H1 (cell line): ENCODE data around the gene DMRT1. TPM values are rescaled to one million over a fixed set of nuclear protein-coding genes. Genes with fewer than 3 reads are reported as not detected.

Experiments used
- BCL11A ChIP-seq, 2 experiments: IDR thresholded peaks; one replicate each; pipeline ENCODE4 v1.6.1; 2011; ENCODE audit warnings: low read depth in 2 of 2, low read length in 2 of 2, mild to moderate bottlenecking in 2 of 2
- EZH2 ChIP-seq: fragments of 200-600 bp; sonication (generic); IDR thresholded peaks from 2 replicates; pipeline ENCODE4 v1.7.1; 2012; ENCODE audit warnings: low read depth, mild to moderate bottlenecking, moderate library complexity, low read length, inconsistent platforms; ENCODE audit not compliant: severe bottlenecking
- POLR2AphosphoS5 ChIP-seq: IDR thresholded peaks from 2 replicates; pipeline ENCODE4 v1.6.1; 2011; ENCODE audit warnings: low read depth, low read length
- TBP ChIP-seq: IDR thresholded peaks from 2 replicates; pipeline ENCODE4 v1.6.1; 2011; ENCODE audit warnings: low read depth, low read length, improper control_type of control experiment
- polyA plus RNA-seq, 7 experiments: library from polyadenylated mRNA; depleted of rRNA in 3 of 7; stranded (reverse) in 5 of 7; unstranded in 2 of 7; fragments of >200 nt in 5 of 7; fragments of 200-250 nt in 2 of 7; gene quantifications; 1 replicate in 5 of 7; 2 replicates in 1 of 7; 4 replicates in 1 of 7; pipeline versions ENCODE4 v1.2.1 to v1.2.3, GENCODE V29; 2011 to 2013; ENCODE audit warnings: missing spikeins in 2 of 7, mixed read lengths in 2 of 7
- total RNA-seq: library from RNA; stranded (reverse); fragmentation: NEBNext Ultra II Directional; extraction: Animal tissue kit (Norgen Biotek cat#: 25700); gene quantifications from 2 replicates; pipeline ENCODE4 v1.2.1, GENCODE V29; 2021
- TF ChIP-seq, protein P1 (sequence below): IDR thresholded peaks from 2 replicates; pipeline ENCODE4 v1.6.1; 2012; ENCODE audit warnings: low read length, inconsistent platforms

Gene DMRT1
- total and polyA plus RNA-seq, 2 of the 8 experiments (the other 6 are each of a cell fraction or from before 2014, with no cell fraction given): 0.15 TPM; not detected in 1

GRCh38 chr9:852539-852938 lies 11.0 kb downstream of the DMRT1 start (continued):
- TF ChIP-seq TBP: no peak
- TF ChIP-seq BCL11A (IDR thresholded peaks at IDR 0.05; ENCODE audit: low read depth in 2 of 2, low read length in 2 of 2): no peak
- TF ChIP-seq EZH2: no peak
- no peak for TF ChIP-seq POLR2AphosphoS5
- TF ChIP-seq, protein P1, sequence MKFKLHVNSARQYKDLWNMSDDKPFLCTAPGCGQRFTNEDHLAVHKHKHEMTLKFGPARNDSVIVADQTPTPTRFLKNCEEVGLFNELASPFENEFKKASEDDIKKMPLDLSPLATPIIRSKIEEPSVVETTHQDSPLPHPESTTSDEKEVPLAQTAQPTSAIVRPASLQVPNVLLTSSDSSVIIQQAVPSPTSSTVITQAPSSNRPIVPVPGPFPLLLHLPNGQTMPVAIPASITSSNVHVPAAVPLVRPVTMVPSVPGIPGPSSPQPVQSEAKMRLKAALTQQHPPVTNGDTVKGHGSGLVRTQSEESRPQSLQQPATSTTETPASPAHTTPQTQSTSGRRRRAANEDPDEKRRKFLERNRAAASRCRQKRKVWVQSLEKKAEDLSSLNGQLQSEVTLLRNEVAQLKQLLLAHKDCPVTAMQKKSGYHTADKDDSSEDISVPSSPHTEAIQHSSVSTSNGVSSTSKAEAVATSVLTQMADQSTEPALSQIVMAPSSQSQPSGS: no peak
